Mucosa of descending colon (tissue), 3 donors: Measurements from ENCODE around the gene PCMTD2. TPM values are rescaled to one million over a fixed set of nuclear protein-coding genes. Genes with fewer than 3 reads are reported as not detected.

ENCODE experiments used
- ATAC-seq: fragments of 200-7000 bp; cut with Tn5 transposase; one replicate; pipeline ENCODE4 v1.9.1; 2020; ENCODE audit warnings: mild to moderate bottlenecking, moderate library complexity
- DNase-seq, 3 donors: peaks; one replicate each; pipeline ENCODE4 v3.0.0-alpha.2; 2020
- H3K36me3 ChIP-seq: fragments of 200-600 bp; one replicate; pipeline ENCODE4 v1.8.0; 2021; ENCODE audit warnings: low read depth, mild to moderate bottlenecking
- H3K4me1 ChIP-seq: fragments of 200-600 bp; one replicate; pipeline ENCODE4 v1.8.0; 2021; ENCODE audit warnings: low read depth, mild to moderate bottlenecking
- H3K4me3 ChIP-seq: fragments of 200-600 bp; one replicate; pipeline ENCODE4 v1.8.0; 2021; ENCODE audit warnings: mild to moderate bottlenecking
- H3K9me3 ChIP-seq: fragments of 200-600 bp; one replicate; pipeline ENCODE4 v1.8.0; 2021; ENCODE audit warnings: mild to moderate bottlenecking
- CTCF ChIP-seq: fragments of 200-600 bp; IDR thresholded peaks from one replicate; pipeline ENCODE4 v1.8.0; 2022; ENCODE audit warnings: antibody characterized with exemption, mild to moderate bottlenecking
- intact Hi-C, 2 donors: fragments of 100-400 bp; cut with DNase I in 1 of 2; cut with micrococcal nuclease in 1 of 2; formaldehyde crosslinking; loops; one replicate each; pipeline versions ENCODE4 v1.11.0 to v1.11.1; 2022; cut with DNase I, micrococcal nuclease
- total RNA-seq, 3 donors: library from RNA; stranded (reverse); fragmentation: NEBNext Ultra II Directional in 2 of 3; extraction: Animal tissue kit (Norgen Biotek cat#: 25700) in 2 of 3; gene quantifications; one replicate each; pipeline versions ENCODE4 v1.2.1 to v1.2.4, GENCODE V29; 2021 to 2023
- donor health status: DM: no; HTN: no; CAD: no; lungs with moderate emphysema.
- donor health status: DM: no; HTN: no; CAD: no.
- donor health status: DM: no; HTN: yes; CAD: no.

The PCMTD2 gene
- total RNA-seq, 3 donors from 2014 or later = 31.1 to 47.4 (median 34.9) TPM

GRCh38 chr20:64238851-64239387, 16.6 kb upstream of the PCMTD2 start:
- intact Hi-C loops = no loop called here
- H3K36me3 ChIP-seq = no peaks in the 10 kb centered on the region
- H3K4me3 ChIP-seq = no peak overlapping the region
- no peak for DNase-seq
- H3K9me3 ChIP-seq = no peaks in the 10 kb centered on the region
- ATAC-seq = no peak
- no peak for TF ChIP-seq CTCF
- H3K4me1 ChIP-seq = no peaks in the 10 kb centered on the region

- H3K36me3 ChIP-seq = no peaks in the 10 kb centered on the region
- H3K4me3 ChIP-seq = no peak overlapping the region
- intact Hi-C loops = no loop called here
- DNase-seq (no peak), ATAC-seq (no peak)
- no peaks in the 10 kb centered on the region for H3K4me1 ChIP-seq
- no peak for TF ChIP-seq CTCF
- H3K9me3 ChIP-seq = no peaks in the 10 kb centered on the region
Measured at GRCh38 chr20:64239449-64240242, 15.9 kb upstream of the PCMTD2 start.

- H3K9me3 ChIP-seq = no peaks in the 10 kb centered on the region
- H3K36me3 ChIP-seq = no peaks in the 10 kb centered on the region
- no peaks in the 10 kb centered on the region for H3K4me1 ChIP-seq
- ATAC-seq (no peak), DNase-seq (no peak)
- intact Hi-C loops = no loop called here
- TF ChIP-seq CTCF = no peak
- no peak overlapping the region for H3K4me3 ChIP-seq
Measured at GRCh38 chr20:64240243-64241015, 15.1 kb upstream of the PCMTD2 start.

GRCh38 chr20:64241061-64241460, 14.5 kb upstream of the PCMTD2 start:
- ATAC-seq = no peak
- intact Hi-C loops = no loop called here
- no peak for TF ChIP-seq CTCF
- Histone ChIP-seq H3K4me1 (no peaks in the 10 kb centered on the region), H3K9me3 (no peaks in the 10 kb centered on the region), H3K36me3 (no peaks in the 10 kb centered on the region), H3K4me3 (no peak overlapping the region)
- no peak for DNase-seq

GRCh38 chr20:64242003-64242796, 13.3 kb upstream of the PCMTD2 start:
- Histone ChIP-seq H3K4me1 (no peaks in the 10 kb centered on the region), H3K4me3 (no peak overlapping the region), H3K36me3 (no peaks in the 10 kb centered on the region), H3K9me3 (no peaks in the 10 kb centered on the region)
- no peak for ATAC-seq
- DNase-seq = no peak
- intact Hi-C loops = no loop called here
- no peak for TF ChIP-seq CTCF
